CD4-positive, alpha-beta T cell treated with Interleukin-12 subunit alpha and Interleukin-12 subunit beta, for 1 hour (primary cell): ENCODE results near the gene OR2T27.
A peak's percentile ranks its signal among the peaks of the same experiment; 100 is the strongest.
"Not testable (repeated sequence)": the region's sequence is repeated elsewhere in the genome, so short reads cannot be mapped to it uniquely, and the experiment has no call there.

Source experiments
- DNase-seq: peaks from one replicate; pipeline ENCODE4 v3.0.0-alpha.2; 2020

Gene OR2T27

GRCh38 chr1:248655354-248655753 is at the start of gene OR2T27:
TSS of gene OR2T27 (minus strand) at chr1:248655528. CDS start at chr1:248650884, 4,644 bp downstream.
- DNase-seq = not testable (repeated sequence)

GRCh38 chr1:248704606-248705005 is 49.3 kb upstream of the OR2T27 start:
- DNase-seq = no peak

GRCh38 chr1:248703674-248704073 is 48.3 kb upstream of the OR2T27 start:
- no peak for DNase-seq

GRCh38 chr1:248702714-248703113 is 47.4 kb upstream of the OR2T27 start, which contains the start of gene OR14I1:
TSS of gene OR14I1 (minus strand) at chr1:248702766.
- DNase-seq = no peak

- DNase-seq = no peak
These were observed 43.8 kb upstream of the OR2T27 start for GRCh38 chr1:248699099-248699498.

GRCh38 chr1:248697907-248698306 is 42.6 kb upstream of the OR2T27 start:
- no peak for DNase-seq

GRCh38 chr1:248696774-248697173 is 41.4 kb upstream of the OR2T27 start:
- DNase-seq = no peak

GRCh38 chr1:248696261-248696660 is 40.9 kb upstream of the OR2T27 start:
- DNase-seq = peak; percentile 16

- no peak for DNase-seq
These were observed 40.3 kb upstream of the OR2T27 start for GRCh38 chr1:248695451-248696132.

- no peak for DNase-seq
These were observed 36.3 kb upstream of the OR2T27 start for GRCh38 chr1:248691567-248692155.

- no peak for DNase-seq
These were observed 33.4 kb upstream of the OR2T27 start for GRCh38 chr1:248688527-248689298.

- peak; percentile 22 for DNase-seq
These were observed 31.5 kb upstream of the OR2T27 start for GRCh38 chr1:248686815-248687214.

- DNase-seq = no peak
These were observed 26.3 kb upstream of the OR2T27 start for GRCh38 chr1:248681651-248682050.

- no peak for DNase-seq
These were observed 14.7 kb upstream of the OR2T27 start for GRCh38 chr1:248670003-248670402.

GRCh38 chr1:248663453-248664328 is 8.4 kb upstream of the OR2T27 start:
- DNase-seq = not testable (repeated sequence)

- DNase-seq = not testable (repeated sequence)
These were observed 1.5 kb upstream of the OR2T27 start for GRCh38 chr1:248656797-248657196.

GRCh38 chr1:248648770-248649536 is 6.4 kb downstream of the OR2T27 start:
- DNase-seq = not testable (repeated sequence)

GRCh38 chr1:248645178-248645577 is 10.2 kb downstream of the OR2T27 start, which contains the start of gene OR2T35:
TSS of gene OR2T35 (minus strand) at chr1:248645278. CDS start at chr1:248639258, 6,020 bp downstream.
- DNase-seq = not testable (repeated sequence)

- not testable (repeated sequence) for DNase-seq
These were observed 12.2 kb downstream of the OR2T27 start for GRCh38 chr1:248642971-248643651.

- DNase-seq = not testable (repeated sequence)
These were observed 13.7 kb downstream of the OR2T27 start for GRCh38 chr1:248641583-248641982.

GRCh38 chr1:248640906-248641305 is 14.4 kb downstream of the OR2T27 start:
- not testable (repeated sequence) for DNase-seq
